ENCODE results near the gene GJB1. TPM values are rescaled to one million over a fixed set of nuclear protein-coding genes. Genes with fewer than 3 reads are reported as not detected.
"Not testable (repeated sequence)": the region's sequence is repeated elsewhere in the genome, so short reads cannot be mapped to it uniquely, and the experiment has no call there.

The GJB1 gene
- total RNA-seq, 1 donor from 2014 or later: 0.39 TPM

DNA sequence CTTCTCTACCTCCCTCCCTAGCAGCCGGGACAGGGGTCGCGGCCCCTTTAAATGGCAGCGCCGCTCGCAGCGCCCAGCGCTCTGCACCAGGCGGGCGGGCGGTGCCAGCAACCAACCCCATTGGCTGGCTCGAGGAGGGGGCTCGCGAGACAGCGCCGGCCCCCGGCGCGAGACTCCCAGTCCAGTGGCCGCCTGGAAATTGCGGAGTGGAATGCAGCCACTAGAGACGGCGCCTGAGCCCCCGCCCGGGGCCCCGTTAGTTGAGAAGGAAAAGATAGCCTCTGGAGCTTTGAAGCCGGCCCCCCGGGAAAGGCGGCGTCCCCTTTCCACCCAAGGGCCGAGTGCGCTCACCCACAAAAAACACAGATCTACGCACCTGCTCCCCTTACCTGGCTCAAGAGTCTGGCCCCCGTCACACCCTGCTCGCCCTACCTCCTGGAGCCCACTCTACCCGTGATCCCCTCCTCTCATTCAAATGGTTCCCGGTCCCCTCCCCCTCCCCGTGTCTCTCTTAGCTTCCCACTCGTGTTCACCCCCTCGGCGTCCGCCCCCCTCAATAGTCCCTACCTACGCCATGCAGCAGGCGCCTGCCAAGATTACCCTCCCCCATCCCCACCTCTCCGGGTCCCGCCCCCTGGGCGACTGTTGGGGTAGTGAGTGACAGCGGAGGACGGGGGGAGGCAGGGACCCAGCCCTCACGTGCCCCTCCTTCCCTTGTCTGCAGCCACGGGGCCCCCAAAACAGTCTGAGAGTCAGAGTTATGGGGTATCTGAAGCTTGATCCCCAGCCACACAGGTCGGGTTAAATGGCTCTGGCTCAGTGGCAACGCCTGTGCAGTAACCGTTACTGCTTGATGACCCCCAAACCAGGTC lies 31.3 kb downstream of the GJB1 start, which contains the start of gene ZMYM3:
Gene ZMYM3, minus strand, starts transcription at position 49 of the 872 bp plus-strand sequence. CDS start 885 bp downstream, outside the sequence.
- intact Hi-C loops (cut with micrococcal nuclease): loop anchor here (1.0 to 5.0 kb wide), 4 partner anchors 29 to 238 kb away; partner anchors contain the start of genes NONO and TAF1

DNA sequence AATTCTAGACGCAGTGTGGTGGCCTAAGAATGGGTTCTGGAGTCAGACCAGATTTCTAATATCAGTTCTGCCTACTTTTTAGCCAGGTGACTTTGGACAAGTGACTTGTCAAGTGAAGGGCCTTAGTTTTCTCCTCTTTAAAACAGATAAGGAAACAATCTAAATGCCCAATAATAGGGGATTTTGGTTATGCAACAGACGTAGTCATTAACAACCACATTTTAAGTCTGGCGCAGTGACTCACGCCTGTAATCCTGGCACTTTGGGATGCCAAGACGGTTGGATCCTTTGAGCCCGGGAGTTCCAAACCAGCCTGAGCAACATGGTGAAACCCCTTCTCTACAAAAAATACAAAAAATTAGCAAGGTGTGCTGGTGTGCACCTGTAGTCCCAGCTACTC lies 33.0 kb downstream of the GJB1 start:
- intact Hi-C loops (cut with micrococcal nuclease): no loop called here

DNA sequence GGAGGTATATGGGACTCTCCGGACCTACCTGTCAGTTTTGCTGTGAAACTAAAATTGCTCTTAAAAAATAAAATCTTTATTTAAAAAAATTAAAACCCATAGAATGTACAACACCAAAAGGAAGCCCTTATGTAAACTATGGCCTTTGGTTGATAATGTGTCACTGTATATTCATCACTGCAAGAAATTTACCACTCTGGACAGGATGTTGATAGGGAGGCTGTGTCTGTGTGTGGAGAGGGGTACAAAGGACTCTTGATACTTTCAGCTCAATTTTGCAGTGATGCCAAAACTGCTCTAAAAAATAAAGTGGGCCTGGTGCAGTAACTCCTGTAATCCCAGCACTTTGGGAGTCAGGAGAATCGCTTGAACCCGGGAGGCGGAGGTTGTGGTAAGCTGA lies 33.8 kb downstream of the GJB1 start:
- intact Hi-C loops (cut with micrococcal nuclease): no loop called here

DNA sequence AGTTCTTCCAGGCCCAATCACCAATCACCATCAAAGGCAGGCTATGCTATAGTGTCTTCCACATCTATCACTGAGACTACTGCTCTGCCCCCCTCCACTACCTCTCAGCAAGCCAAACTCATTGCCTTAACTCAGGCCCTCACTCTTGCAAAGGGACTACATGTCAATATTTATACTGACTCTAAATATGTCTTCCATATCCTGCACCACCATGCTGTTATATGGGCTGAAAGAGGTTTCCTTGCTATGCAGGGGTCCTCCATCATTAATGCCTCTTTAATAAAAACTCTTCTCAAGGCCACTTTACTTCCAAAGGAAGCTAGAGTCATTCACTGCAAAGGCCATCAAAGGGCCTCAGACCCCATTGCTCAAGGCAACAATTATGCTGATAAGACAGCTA lies 45.6 kb downstream of the GJB1 start:
- intact Hi-C loops (cut with micrococcal nuclease): not testable (repeated sequence)

DNA sequence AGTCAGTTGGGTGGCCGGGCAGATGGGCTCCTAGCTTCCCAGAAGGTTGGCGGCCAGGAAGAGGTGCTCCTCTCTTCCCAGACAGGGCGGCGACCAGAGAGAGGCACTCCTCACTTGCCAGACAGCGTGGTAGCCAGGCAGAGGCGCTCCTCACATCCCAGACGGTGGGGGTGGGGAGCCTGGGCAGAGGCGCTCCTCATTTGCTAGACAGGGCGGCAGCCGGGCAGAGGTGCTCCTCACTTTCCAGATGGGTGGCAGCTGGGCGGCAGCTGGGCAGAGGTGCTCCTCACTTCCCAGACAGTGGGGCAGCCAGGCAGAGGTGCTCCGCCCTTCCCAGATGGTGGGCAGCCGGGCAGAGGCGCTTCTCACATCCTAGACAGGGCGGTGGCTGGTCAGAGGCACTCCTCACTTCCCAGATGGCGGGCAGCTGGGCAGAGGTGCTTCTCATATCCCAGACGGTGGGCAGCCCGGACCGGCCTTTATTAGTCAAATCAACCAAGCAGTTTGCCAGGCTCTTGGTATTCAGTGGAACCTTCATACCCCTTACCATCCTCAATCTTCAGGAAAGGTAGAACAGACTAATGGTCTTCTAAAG lies 46.9 kb downstream of the GJB1 start:
- intact Hi-C loops (cut with micrococcal nuclease): no loop called here

DNA sequence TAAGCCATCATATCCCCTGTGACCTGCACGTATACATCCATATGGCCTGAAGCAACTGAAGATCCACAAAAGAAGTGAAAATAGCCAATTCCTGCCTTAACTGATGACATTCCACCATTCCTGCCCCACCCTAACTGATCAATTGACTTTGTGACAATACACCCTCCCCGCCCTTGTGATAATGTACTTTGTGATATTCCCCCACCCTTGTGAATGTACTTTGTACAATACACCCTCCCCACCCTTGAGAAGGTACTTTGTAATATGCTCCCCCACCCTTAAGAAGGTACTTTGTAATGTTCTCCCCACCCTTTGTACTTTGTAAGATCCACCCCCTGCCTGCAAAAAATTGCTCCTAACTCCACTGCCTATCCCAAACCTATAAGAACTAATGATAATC lies 49.3 kb downstream of the GJB1 start:
- intact Hi-C loops (cut with micrococcal nuclease): not testable (repeated sequence)

Other genes with a start within 250 kb of the GJB1 start
- 46.2 and 48.2 TPM in 2 replicates for gene SNX12, start 154.9 kb upstream of the GJB1 start, total RNA-seq
- 8.4 and 10.3 TPM in 2 replicates for gene FOXO4, start 127.4 kb upstream of the GJB1 start, total RNA-seq
- 21.1 and 24.6 TPM in 2 replicates for gene CXorf65, start 116.5 kb upstream of the GJB1 start, total RNA-seq
- gene IL2RG, start 111.6 kb upstream of the GJB1 start, total RNA-seq: 502 and 503 TPM in 2 replicates
- 54.7 and 63.0 TPM in 2 replicates for gene MED12, start 104.6 kb upstream of the GJB1 start, total RNA-seq
- gene NLGN3, start 78.4 kb upstream of the GJB1 start, total RNA-seq: 1.3 TPM in 2 replicates
- 20.9 and 21.8 TPM in 2 replicates for gene ZMYM3, start 30.9 kb downstream of the GJB1 start, total RNA-seq
- gene NONO, start 60.4 kb downstream of the GJB1 start, total RNA-seq: 510 and 529 TPM in 2 replicates
- 5.6 and 7.8 TPM in 2 replicates for gene ITGB1BP2, start 78.5 kb downstream of the GJB1 start, total RNA-seq
- gene TAF1, start 143.1 kb downstream of the GJB1 start, total RNA-seq: 43.3 and 45.5 TPM in 2 replicates